Tibial nerve (tissue), 4 donors: Measurements from ENCODE around the gene CAPN12. TPM values are rescaled to one million over a fixed set of nuclear protein-coding genes. Genes with fewer than 3 reads are reported as not detected.

Experiments
- DNase-seq, 2 donors: peaks; one replicate each; pipeline ENCODE4 v3.0.0-alpha.2; 2019; ENCODE audit warnings: low spot score in 2 of 2
- H3K27ac ChIP-seq, 4 donors: fragments of 200-600 bp; sonication (generic) in 3 of 4; one replicate each; pipeline ENCODE4 v1.5.1; 2017 to 2019; ENCODE audit warnings: mild to moderate bottlenecking in 1 of 4
- H3K27me3 ChIP-seq, 2 donors: fragments of 200-600 bp; sonication (generic) in 1 of 2; one replicate each; pipeline versions ENCODE4 v1.5.1 to v1.6.0; 2017 to 2019
- H3K36me3 ChIP-seq, 3 donors: fragments of 200-600 bp; sonication (generic); one replicate each; pipeline ENCODE4 v1.5.1; 2018 to 2019
- H3K4me1 ChIP-seq, 4 donors: fragments of 200-600 bp; sonication (generic) in 3 of 4; one replicate each; pipeline ENCODE4 v1.5.1; 2017 to 2019
- H3K4me3 ChIP-seq, 4 donors: fragments of 200-600 bp; sonication (generic) in 3 of 4; one replicate each; pipeline ENCODE4 v1.5.1; 2017 to 2019; ENCODE audit warnings: mild to moderate bottlenecking in 1 of 4, moderate library complexity in 1 of 4
- H3K9me3 ChIP-seq, 4 donors: fragments of 200-600 bp; sonication (generic) in 3 of 4; one replicate each; pipeline ENCODE4 v1.5.1; 2017 to 2019
- CTCF ChIP-seq, 5 experiments: fragments of 200-600 bp in 3 of 5; fragments of 450-650 bp in 2 of 5; sonication (generic) in 3 of 5; IDR thresholded peaks; one replicate each; pipeline ENCODE4 v1.5.1; 2016 to 2019; ENCODE audit warnings: antibody characterized with exemption in 5 of 5, mild to moderate bottlenecking in 3 of 5, moderate library complexity in 2 of 5
- EP300 ChIP-seq, 2 donors: sonication (generic); formaldehyde crosslinking; IDR thresholded peaks; one replicate each; pipeline ENCODE4 v1.6.1; 2017; ENCODE audit warnings: antibody characterized with exemption in 2 of 2, mild to moderate bottlenecking in 1 of 2
- POLR2A ChIP-seq, 2 donors: fragments of 450-650 bp; IDR thresholded peaks; one replicate each; pipeline ENCODE4 v1.6.1; 2017; ENCODE audit warnings: antibody characterized with exemption in 2 of 2, mild to moderate bottlenecking in 2 of 2, moderate library complexity in 2 of 2
- WGBS, 2 donors: methylation state at CpG; one replicate each; pipeline ENCODE4 v1.1.5; 2018; 5-methylcytosine and 5-hydroxymethylcytosine counted together
- total RNA-seq, 4 donors: library from RNA; depleted of rRNA; stranded (reverse); fragments of >200 nt; gene quantifications; one replicate each; pipeline ENCODE4 v1.1.0, GENCODE V29; 2016

The CAPN12 gene
- total RNA-seq, 4 donors from 2014 or later: 3.5 to 5.7 (median 4.8) TPM

GRCh38 chr19:38698225-38699026, 45.8 kb downstream of the CAPN12 start:
- Histone ChIP-seq H3K36me3 (peaks cover 0 to 33% (median 6%) of the 10 kb centered on the region in 3 donors), H3K27me3 (no peaks in the 10 kb centered on the region), H3K27ac (peak overlapping the region in 2 of 4 donors; percentile 86 to 92), H3K4me3 (no peak overlapping the region), H3K4me1 (peaks cover 0 to 95% (median 84%) of the 10 kb centered on the region in 4 donors), H3K9me3 (no peaks in the 10 kb centered on the region)
- no peak for DNase-seq
- no peak for TF ChIP-seq CTCF (IDR thresholded peaks at IDR 0.05)
- TF ChIP-seq POLR2A (IDR thresholded peaks at IDR 0.05): no peak
- no peak for TF ChIP-seq EP300 (IDR thresholded peaks at IDR 0.05)
- WGBS, 2 donors: 56 to 64% methylated on average over 21 to 22 of the region's 22 CpGs

- Histone ChIP-seq H3K4me1 (peaks cover 0 to 100% (median 91%) of the 10 kb centered on the region in 4 donors), H3K27ac (peak overlapping the region in 3 of 4 donors; percentile 58 to 92 (median 86)), H3K9me3 (no peaks in the 10 kb centered on the region), H3K36me3 (peaks cover 0 to 25% (median 6%) of the 10 kb centered on the region in 3 donors), H3K4me3 (no peak overlapping the region), H3K27me3 (no peaks in the 10 kb centered on the region)
- no peak for DNase-seq
- 55 to 64% methylated on average over 9 to 11 of the region's 11 CpGs for WGBS, 2 donors
- TF ChIP-seq POLR2A (IDR thresholded peaks at IDR 0.05): no peak
- no peak for TF ChIP-seq EP300 (IDR thresholded peaks at IDR 0.05)
- TF ChIP-seq CTCF (IDR thresholded peaks at IDR 0.05): no peak
Observed at GRCh38 chr19:38697641-38698071, 46.6 kb downstream of the CAPN12 start.

- TF ChIP-seq POLR2A (IDR thresholded peaks at IDR 0.05) (no peak), CTCF (IDR thresholded peaks at IDR 0.05) (no peak), EP300 (IDR thresholded peaks at IDR 0.05) (no peak)
- peaks cover 0 to 21% (median 6%) of the 10 kb centered on the region in 3 donors for H3K36me3 ChIP-seq
- peaks cover 0 to 100% (median 91%) of the 10 kb centered on the region in 4 donors for H3K4me1 ChIP-seq
- no peaks in the 10 kb centered on the region for H3K27me3 ChIP-seq
- DNase-seq: no peak
- H3K27ac ChIP-seq: peak overlapping the region in 3 of 4 donors; percentile 58 to 96 (median 92)
- WGBS, 2 donors: 83 to 87% methylated on average over 3 to 6 of the region's 6 CpGs
- H3K9me3 ChIP-seq: no peaks in the 10 kb centered on the region
- H3K4me3 ChIP-seq: no peak overlapping the region
Observed at GRCh38 chr19:38697197-38697596, 47.1 kb downstream of the CAPN12 start.

- WGBS, 2 donors: 92 to 93% methylated on average over 3 to 6 of the region's 6 CpGs
- TF ChIP-seq CTCF (IDR thresholded peaks at IDR 0.05) (no peak), POLR2A (IDR thresholded peaks at IDR 0.05) (no peak), EP300 (IDR thresholded peaks at IDR 0.05) (no peak)
- Histone ChIP-seq H3K4me3 (no peak overlapping the region), H3K4me1 (peaks cover 0 to 100% (median 91%) of the 10 kb centered on the region in 4 donors), H3K36me3 (peaks cover 0 to 17% (median 6%) of the 10 kb centered on the region in 3 donors), H3K9me3 (no peaks in the 10 kb centered on the region), H3K27me3 (no peaks in the 10 kb centered on the region), H3K27ac (peak overlapping the region in 3 of 4 donors; percentile 83 to 96 (median 92))
- no peak for DNase-seq
Observed at GRCh38 chr19:38696729-38697055, 47.6 kb downstream of the CAPN12 start.
